Measurements from ENCODE around the gene SYNE2. TPM values are rescaled to one million over a fixed set of nuclear protein-coding genes. Genes with fewer than 3 reads are reported as not detected.
A peak's percentile ranks its signal among the peaks of the same experiment; 100 is the strongest.

Gene SYNE2
- total RNA-seq, 4 donors from 2014 or later: 92.4 to 165 (median 98.3) TPM

- TF ChIP-seq POLR2AphosphoS5 (IDR thresholded peaks at IDR 0.05): no peak
- TF ChIP-seq EP300 (IDR thresholded peaks at IDR 0.05): no peak
- no peak for TF ChIP-seq POLR2A (IDR thresholded peaks at IDR 0.05; ENCODE audit: low read depth)
- no peak for TF ChIP-seq CTCF (IDR thresholded peaks at IDR 0.05)
- no peaks in the 10 kb centered on the region for H3K36me3 ChIP-seq
- no peak overlapping the region for H3K4me3 ChIP-seq
- intact Hi-C loops (cut with DNase I): no loop called here
- H3K27me3 ChIP-seq: no peaks in the 10 kb centered on the region
- DNase-seq (ENCODE audit: extremely low spot score): no peak
- peaks cover 0 to 16% (median 11%) of the 10 kb centered on the region in 4 donors for H3K9me3 ChIP-seq
- no peaks in the 10 kb centered on the region for H3K4me1 ChIP-seq
- 57% methylated on average over 1 of the region's 1 CpG for whole genome bisulfite sequencing
- no peak overlapping the region for H3K27ac ChIP-seq (replicated peaks in 1 of 4)
Measured at GRCh38 chr14:63840981-63841380, 11.8 kb upstream of the SYNE2 start.

- no peak for DNase-seq (ENCODE audit: extremely low spot score)
- H3K4me3 ChIP-seq: no peak overlapping the region
- TF ChIP-seq POLR2A (IDR thresholded peaks at IDR 0.05; ENCODE audit: low read depth) (no peak), CTCF (IDR thresholded peaks at IDR 0.05) (no peak), POLR2AphosphoS5 (IDR thresholded peaks at IDR 0.05) (no peak)
- H3K9me3 ChIP-seq: peaks cover 0 to 16% (median 11%) of the 10 kb centered on the region in 4 donors
- intact Hi-C loops (cut with DNase I): no loop called here
- H3K27me3 ChIP-seq: no peaks in the 10 kb centered on the region
- H3K36me3 ChIP-seq: no peaks in the 10 kb centered on the region
- H3K4me1 ChIP-seq: no peaks in the 10 kb centered on the region
- H3K27ac ChIP-seq (replicated peaks in 1 of 4): no peak overlapping the region
- WGBS: 86% methylated on average over 3 of the region's 3 CpGs
Measured at GRCh38 chr14:63843796-63844195, 9.0 kb upstream of the SYNE2 start.

GRCh38 chr14:63848890-63849289, 3.9 kb upstream of the SYNE2 start:
- DNase-seq (ENCODE audit: extremely low spot score): no peak
- Histone ChIP-seq H3K9me3 (no peaks in the 10 kb centered on the region), H3K4me3 (no peak overlapping the region), H3K36me3 (no peaks in the 10 kb centered on the region), H3K27ac (replicated peaks in 1 of 4) (no peak overlapping the region), H3K27me3 (no peaks in the 10 kb centered on the region), H3K4me1 (peaks cover 0 to 9% (median 4%) of the 10 kb centered on the region in 4 donors)
- intact Hi-C loops (cut with DNase I): no loop called here
- TF ChIP-seq CTCF (IDR thresholded peaks at IDR 0.05) (no peak), POLR2A (IDR thresholded peaks at IDR 0.05; ENCODE audit: low read depth) (no peak), POLR2AphosphoS5 (IDR thresholded peaks at IDR 0.05) (no peak), EP300 (IDR thresholded peaks at IDR 0.05) (no peak)

GRCh38 chr14:63852271-63852816, 460 bp upstream of the SYNE2 start:
- 34% methylated on average over 12 of the region's 18 CpGs for WGBS
- no peaks in the 10 kb centered on the region for H3K9me3 ChIP-seq
- no peaks in the 10 kb centered on the region for H3K27me3 ChIP-seq
- peaks cover 18 to 26% (median 21%) of the 10 kb centered on the region in 4 donors for H3K4me1 ChIP-seq
- peak overlapping the region; percentile 91 to 97 (median 95) for H3K27ac ChIP-seq (replicated peaks in 1 of 4)
- no peak for TF ChIP-seq POLR2AphosphoS5 (IDR thresholded peaks at IDR 0.05)
- no peak for DNase-seq (ENCODE audit: extremely low spot score)
- no peaks in the 10 kb centered on the region for H3K36me3 ChIP-seq
- H3K4me3 ChIP-seq: peak overlapping the region; percentile 80 to 99 (median 93)
- intact Hi-C loops (cut with DNase I): loop anchor here (5.0 to 10.0 kb wide), 3 partner anchors 70 to 142 kb away; no protein-coding TSS in a partner anchor

- Histone ChIP-seq H3K4me3 (peak overlapping the region; percentile 80 to 99 (median 93)), H3K27me3 (no peaks in the 10 kb centered on the region), H3K36me3 (no peaks in the 10 kb centered on the region), H3K4me1 (peaks cover 18 to 26% (median 21%) of the 10 kb centered on the region in 4 donors), H3K27ac (replicated peaks in 1 of 4) (peak overlapping the region; percentile 91 to 97 (median 95)), H3K9me3 (no peaks in the 10 kb centered on the region)
- intact Hi-C loops (cut with DNase I): loop anchor here (5.0 to 10.0 kb wide), 3 partner anchors 68 to 141 kb away; no protein-coding TSS in a partner anchor
- TF ChIP-seq EP300 (IDR thresholded peaks at IDR 0.05): no peak
- TF ChIP-seq POLR2AphosphoS5 (IDR thresholded peaks at IDR 0.05): peak; percentile 60 to 67
- DNase-seq (ENCODE audit: extremely low spot score): no peak
- under 1% methylated on average over 18 of the region's 18 CpGs for WGBS
Measured at GRCh38 chr14:63853831-63854293, 1.1 kb downstream of the SYNE2 start.

All from esophagus muscularis mucosa (tissue), 4 donors.